ENCODE results near the gene DNM3. TPM values are rescaled to one million over a fixed set of nuclear protein-coding genes. Genes with fewer than 3 reads are reported as not detected.

Gene DNM3
- total and polyA plus RNA-seq, 2 of the 8 experiments (the other 6 are each of a cell fraction or from before 2014, with no cell fraction given), result 2.0 to 8.5 TPM

DNA sequence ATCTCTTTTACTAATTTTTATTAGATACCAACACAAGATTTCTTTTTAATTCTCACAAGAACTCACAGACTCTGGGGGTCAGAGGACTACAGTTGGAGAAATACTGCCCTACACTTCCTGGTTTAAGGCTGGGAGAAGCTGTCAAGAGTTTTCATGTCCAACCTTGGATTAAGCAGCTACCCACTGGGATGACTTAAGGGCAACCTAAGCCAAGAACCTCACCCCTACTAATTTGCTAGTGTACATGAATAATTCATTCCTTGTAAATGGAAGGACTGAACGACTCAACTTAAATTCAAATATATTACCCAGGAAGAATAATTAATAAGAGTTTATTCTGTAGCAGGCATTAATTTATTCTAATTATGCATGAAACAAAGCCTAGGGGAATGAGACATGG is 396.9 kb downstream of the DNM3 start:
- Histone ChIP-seq H3K4me3 (ENCODE audit: extremely low read depth in 1 of 4, insufficient read depth in 2 of 4, low read depth in 3 of 4, low read length in 4 of 4) (no peak overlapping the region), H3K23me2 (ENCODE audit: low read depth, low read length) (no peaks in the 10 kb centered on the region), H2BK12ac (ENCODE audit: low read depth, low read length) (no peak overlapping the region), H4K20me1 (replicated peaks in 1 of 2; ENCODE audit: control insufficient read depth in 1 of 2, insufficient read depth in 2 of 2, low read length in 2 of 2) (no peaks in the 10 kb centered on the region), H3K9ac (replicated peaks in 1 of 4; ENCODE audit: extremely low read depth in 1 of 4, low read depth in 3 of 4, low read length in 3 of 4) (no peak overlapping the region), H2AK5ac (ENCODE audit: low read depth, low read length) (no peak overlapping the region), H3K79me2 (ENCODE audit: control insufficient read depth in 1 of 2, insufficient read depth in 2 of 2, low read length in 2 of 2) (no peaks in the 10 kb centered on the region), H3K4me1 (replicated peaks in 1 of 4; ENCODE audit: control insufficient read depth in 3 of 4, insufficient read depth in 4 of 4, low read length in 3 of 4) (no peaks in the 10 kb centered on the region; a peak in 1 of 7 replicates), H3K18ac (ENCODE audit: extremely low read depth, low read length) (no peak overlapping the region), H3K79me1 (ENCODE audit: low read depth, low read length) (no peaks in the 10 kb centered on the region), H3K14ac (ENCODE audit: insufficient read length) (no peak overlapping the region), H3K56ac (replicated peaks; ENCODE audit: insufficient read length, low read depth, low read length) (no peak overlapping the region), H2AFZ (ENCODE audit: low read length) (no peak overlapping the region), H3K23ac (ENCODE audit: insufficient read length) (no peak overlapping the region), H4K5ac (ENCODE audit: insufficient read length, low read depth, low read length) (no peak overlapping the region), H3K36me3 (ENCODE audit: control insufficient read depth in 2 of 4, insufficient read depth in 4 of 4, low read length in 3 of 4) (no peaks in the 10 kb centered on the region), H2BK20ac (ENCODE audit: low read length) (no peak overlapping the region), H2BK120ac (replicated peaks; ENCODE audit: low read depth, low read length) (no peak overlapping the region), H3K27me3 (replicated peaks in 1 of 4; ENCODE audit: control insufficient read depth in 3 of 4, extremely low read depth in 1 of 4, insufficient read depth in 3 of 4, low read length in 3 of 4) (no peaks in the 10 kb centered on the region), H3K4ac (replicated peaks; ENCODE audit: insufficient read length, low read depth, low read length) (no peak overlapping the region), H3K4me2 (ENCODE audit: insufficient read depth in 1 of 2, low read depth in 2 of 2, low read length in 2 of 2) (no peak overlapping the region), H2BK15ac (ENCODE audit: low read length) (no peak overlapping the region), H2BK5ac (ENCODE audit: low read depth, low read length) (no peak overlapping the region), H3K27ac (ENCODE audit: low read depth, low read length) (no peak overlapping the region), H4K8ac (ENCODE audit: extremely low read depth, insufficient read depth, low read length) (no peak overlapping the region), H3K9me3 (ENCODE audit: insufficient read depth in 2 of 2, low read depth in 1 of 2, low read length in 1 of 2) (no peaks in the 10 kb centered on the region), H4K91ac (replicated peaks; ENCODE audit: insufficient read length, low read length) (no peak overlapping the region)
- POLR2A ChIA-PET (ENCODE audit: partially characterized antibody), result no interaction called here
- DNase-seq (ENCODE audit: low read depth in 1 of 2, low spot score in 2 of 2) (no peak), FAIRE-seq (no peak)
- CTCF ChIA-PET (ENCODE audit: partially characterized antibody), result no interaction called here
- WGBS, 2 experiments (ENCODE audit: extremely low coverage in 1 of 2, insufficient coverage in 1 of 2, insufficient read length in 1 of 2, insufficient replicate concordance in 2 of 2, low coverage in 1 of 2, low lambda C conversion rate in 2 of 2, missing lambda C conversion rate in 1 of 2), result 90% methylated on average over 1 of the region's 1 CpG; no CpG with 5 or more reads in 1 of the 2 experiments
- TF ChIP-seq EZH2 (IDR thresholded peaks at IDR 0.05; ENCODE audit: low read depth, low read length, severe bottlenecking) (no peak), NRF1 (IDR thresholded peaks at IDR 0.05; ENCODE audit: low read depth, low read length) (no peak), RNF2 (IDR thresholded peaks at IDR 0.05; ENCODE audit: borderline replicate concordance, low read depth, low read length, missing control alignments, poor library complexity, severe bottlenecking) (no peak), CHD1 (IDR thresholded peaks at IDR 0.05; ENCODE audit: low read depth, low read length) (no peak), CBX5 (IDR thresholded peaks at IDR 0.05; ENCODE audit: low read depth, low read length) (no peak), KDM4A (IDR thresholded peaks at IDR 0.05; ENCODE audit: low read depth, low read length, severe bottlenecking) (no peak), POLR2AphosphoS5 (IDR thresholded peaks at IDR 0.05; ENCODE audit: low read depth, low read length) (no peak), BACH1 (IDR thresholded peaks at IDR 0.05; ENCODE audit: low read length) (no peak), KDM1A (IDR thresholded peaks at IDR 0.05; ENCODE audit: borderline replicate concordance, low read length) (no peak), BRCA1 (IDR thresholded peaks at IDR 0.05; ENCODE audit: low read depth, low read length) (no peak), SRF (IDR thresholded peaks at IDR 0.05; ENCODE audit: low read depth, low read length) (no peak), TBP (IDR thresholded peaks at IDR 0.05; ENCODE audit: low read depth, low read length) (no peak), RBBP5 (IDR thresholded peaks at IDR 0.05; ENCODE audit: borderline replicate concordance, low read depth, low read length) (no peak)
- TF ChIP-seq, protein P1, sequence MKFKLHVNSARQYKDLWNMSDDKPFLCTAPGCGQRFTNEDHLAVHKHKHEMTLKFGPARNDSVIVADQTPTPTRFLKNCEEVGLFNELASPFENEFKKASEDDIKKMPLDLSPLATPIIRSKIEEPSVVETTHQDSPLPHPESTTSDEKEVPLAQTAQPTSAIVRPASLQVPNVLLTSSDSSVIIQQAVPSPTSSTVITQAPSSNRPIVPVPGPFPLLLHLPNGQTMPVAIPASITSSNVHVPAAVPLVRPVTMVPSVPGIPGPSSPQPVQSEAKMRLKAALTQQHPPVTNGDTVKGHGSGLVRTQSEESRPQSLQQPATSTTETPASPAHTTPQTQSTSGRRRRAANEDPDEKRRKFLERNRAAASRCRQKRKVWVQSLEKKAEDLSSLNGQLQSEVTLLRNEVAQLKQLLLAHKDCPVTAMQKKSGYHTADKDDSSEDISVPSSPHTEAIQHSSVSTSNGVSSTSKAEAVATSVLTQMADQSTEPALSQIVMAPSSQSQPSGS (IDR thresholded peaks at IDR 0.05; ENCODE audit: low read length), result no peak

Data from H1 (cell line).